HUES64 (cell line): ENCODE measurements around the gene PPP2R2B.

Experiments
- H3K27ac ChIP-seq: 2 replicates; pipeline ENCODE4 v1.7.0; 2013; ENCODE audit warnings: low read depth, low read length, inconsistent platforms
- H3K27me3 ChIP-seq: 2 replicates; pipeline ENCODE4 v1.6.1; 2013; ENCODE audit warnings: mild to moderate bottlenecking, low read length; ENCODE audit not compliant: insufficient read depth
- H3K36me3 ChIP-seq: 2 replicates; pipeline ENCODE4 v1.6.1; 2013; ENCODE audit warnings: mild to moderate bottlenecking, low read length; ENCODE audit not compliant: insufficient read depth
- H3K4me1 ChIP-seq: 2 replicates; pipeline ENCODE4 v1.6.1; 2013; ENCODE audit warnings: mild to moderate bottlenecking, low read length, moderate library complexity; ENCODE audit not compliant: insufficient read depth
- H3K4me3 ChIP-seq: 2 replicates; pipeline ENCODE4 v1.5.1; 2013; ENCODE audit warnings: mild to moderate bottlenecking, low read length, moderate library complexity
- H3K9ac ChIP-seq: 2 replicates; pipeline ENCODE4 v1.6.1; 2013; ENCODE audit warnings: mild to moderate bottlenecking, low read depth, low read length
- H3K9me3 ChIP-seq: 2 replicates; pipeline ENCODE4 v1.6.1; 2013; ENCODE audit warnings: low read depth, low read length; ENCODE audit not compliant: insufficient read depth
- WGBS: fragments of 150-250, 120-280 bp; methylation state at CpG from one replicate; pipeline ENCODE4 v1.1.7; 2013; ENCODE audit warnings: missing lambda C conversion rate; 5-methylcytosine and 5-hydroxymethylcytosine counted together

The PPP2R2B gene

DNA sequence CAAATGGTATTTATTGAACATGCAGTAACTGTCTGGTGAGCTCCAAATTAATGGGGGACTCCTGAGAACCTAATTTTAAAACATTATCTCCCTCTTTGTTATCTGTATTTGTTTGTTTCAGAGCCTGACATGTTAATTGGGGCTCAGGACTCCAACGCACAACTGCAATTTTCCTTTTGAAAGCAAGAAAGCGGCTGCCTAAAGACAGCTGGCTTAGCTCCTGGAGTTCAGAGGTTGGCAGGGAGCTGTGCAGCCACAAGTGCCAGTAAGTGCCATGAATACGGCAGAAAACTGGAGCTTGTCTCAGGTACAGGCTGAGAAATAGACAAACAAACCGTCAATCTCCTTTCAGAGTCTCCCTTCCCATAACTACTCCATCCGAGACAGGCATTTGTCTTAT is 80.9 kb downstream of the PPP2R2B start:
- 76% methylated on average over 5 of the region's 5 CpGs for WGBS
- H3K27me3 ChIP-seq, result no peaks in the 10 kb centered on the region
- peak overlapping the region; percentile 14; the same call in 1 of the 2 replicates for H3K27ac ChIP-seq

DNA sequence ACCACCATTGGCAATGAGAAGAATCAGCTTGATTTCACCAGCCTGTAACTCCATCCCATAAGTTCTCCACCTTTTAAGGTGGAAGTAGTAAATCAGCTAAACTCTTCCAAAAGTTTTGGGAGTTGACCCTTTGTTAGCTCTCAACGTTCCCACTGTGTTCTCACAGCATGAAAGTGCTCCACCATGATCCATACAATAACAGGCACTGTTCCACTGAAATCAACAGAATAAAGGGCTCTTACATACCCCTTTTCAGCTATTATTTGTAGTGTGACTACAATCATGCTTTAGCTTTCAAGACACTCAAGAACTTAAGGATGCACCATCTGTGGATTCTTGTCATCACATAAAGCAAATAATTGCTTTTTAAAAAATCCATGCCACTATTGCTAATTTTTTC is 81.6 kb downstream of the PPP2R2B start:
- no peaks in the 10 kb centered on the region for H3K27me3 ChIP-seq
- H3K4me3 ChIP-seq, result no peak overlapping the region
- H3K4me1 ChIP-seq, result peaks cover 64% of the 10 kb centered on the region
- H3K36me3 ChIP-seq, result no peaks in the 10 kb centered on the region
- 13% methylated on average over 1 of the region's 1 CpG for WGBS
- H3K9ac ChIP-seq, result no peak overlapping the region
- no peaks in the 10 kb centered on the region for H3K9me3 ChIP-seq
- H3K27ac ChIP-seq, result peak overlapping the region; percentile 29; the same call in 1 of the 2 replicates

More for the DNA sequence above, 80.9 kb downstream of the PPP2R2B start:
- Histone ChIP-seq H3K4me1 (peaks cover 64% of the 10 kb centered on the region), H3K9me3 (no peaks in the 10 kb centered on the region), H3K9ac (no peak overlapping the region), H3K36me3 (no peaks in the 10 kb centered on the region), H3K4me3 (no peak overlapping the region)

DNA sequence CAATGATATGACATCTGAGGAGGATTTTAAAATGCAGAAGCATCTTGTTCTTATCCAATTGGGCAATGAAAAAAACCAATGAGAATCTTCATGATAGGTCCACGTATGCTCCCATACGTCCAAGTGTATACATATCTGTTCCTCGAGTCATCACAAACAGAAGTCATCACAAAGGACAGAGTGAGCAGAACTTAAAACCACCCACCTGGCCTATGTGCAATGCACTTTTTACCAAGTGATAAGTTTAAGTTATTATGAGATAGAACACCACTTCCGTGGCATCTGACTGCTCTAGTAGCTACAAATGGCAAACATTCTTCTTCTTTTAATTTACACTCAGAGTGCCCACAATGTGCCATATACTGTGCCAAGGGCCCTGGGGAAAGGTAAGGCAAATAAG is 82.4 kb downstream of the PPP2R2B start:
- Histone ChIP-seq H3K4me1 (peaks cover 67% of the 10 kb centered on the region), H3K27ac (peak overlapping the region; percentile 29; the same call in 1 of the 2 replicates), H3K36me3 (no peaks in the 10 kb centered on the region), H3K9me3 (no peaks in the 10 kb centered on the region), H3K4me3 (no peak overlapping the region), H3K9ac (no peak overlapping the region), H3K27me3 (no peaks in the 10 kb centered on the region)
- 94% methylated on average over 3 of the region's 4 CpGs for WGBS

DNA sequence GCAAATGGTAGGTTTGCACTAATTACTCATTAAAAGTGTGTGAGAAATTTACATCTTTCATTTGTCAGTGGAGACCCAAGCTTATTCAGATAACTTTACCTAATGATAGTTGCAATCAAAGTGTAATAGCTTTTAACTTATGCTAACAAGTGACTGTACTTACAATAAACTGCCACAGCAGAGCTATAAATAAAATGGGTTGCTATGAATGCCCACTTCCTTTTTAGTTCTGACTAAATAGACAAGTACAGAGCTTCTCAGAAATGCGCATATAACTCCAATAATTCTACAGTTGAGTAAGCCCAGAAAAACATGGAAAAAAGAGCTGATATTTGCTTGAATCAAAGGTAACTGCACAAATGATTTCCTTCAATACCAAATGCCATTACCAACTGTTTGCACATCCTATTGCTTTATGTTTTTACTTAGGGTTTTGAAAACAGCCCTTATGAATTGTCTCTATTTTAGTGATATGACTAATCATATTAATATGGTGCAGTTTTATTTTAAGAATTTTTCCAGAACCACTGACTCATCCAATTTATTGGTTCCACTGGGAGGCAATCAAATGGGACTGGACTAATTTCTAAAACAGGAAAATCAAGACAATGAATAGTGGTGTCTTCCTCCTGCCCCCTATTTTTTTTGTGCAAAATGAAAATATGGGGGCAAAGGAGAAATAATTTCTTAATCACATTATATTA is 84.1 kb downstream of the PPP2R2B start:
- WGBS, result 80% methylated on average over 1 of the region's 1 CpG
- no peaks in the 10 kb centered on the region for H3K9me3 ChIP-seq
- no peak overlapping the region for H3K4me3 ChIP-seq
- H3K36me3 ChIP-seq, result no peaks in the 10 kb centered on the region
- no peak overlapping the region for H3K27ac ChIP-seq
- H3K4me1 ChIP-seq, result peaks cover 78% of the 10 kb centered on the region
- H3K27me3 ChIP-seq, result no peaks in the 10 kb centered on the region
- no peak overlapping the region for H3K9ac ChIP-seq

DNA sequence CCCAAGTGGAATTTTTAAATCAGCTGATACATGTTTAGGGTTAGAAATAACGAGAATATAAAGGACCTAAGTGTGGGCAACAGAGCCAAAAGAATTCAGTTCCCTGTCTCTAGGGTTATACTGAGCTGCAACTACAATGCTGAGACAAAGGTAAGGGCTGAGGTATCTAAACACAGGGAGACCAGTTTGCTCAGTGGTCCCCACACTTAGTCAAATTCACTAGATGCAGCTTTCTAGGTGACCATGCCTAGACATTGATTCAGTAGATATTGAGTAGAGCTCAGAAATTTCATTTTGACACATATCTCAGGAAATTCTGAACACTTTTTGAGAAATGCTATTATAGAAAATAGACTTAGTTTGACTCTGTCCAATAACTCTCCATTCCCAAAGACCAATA is 84.8 kb downstream of the PPP2R2B start:
- Histone ChIP-seq H3K4me3 (no peak overlapping the region), H3K27ac (no peak overlapping the region), H3K27me3 (no peaks in the 10 kb centered on the region), H3K9ac (no peak overlapping the region), H3K36me3 (no peaks in the 10 kb centered on the region), H3K4me1 (peaks cover 77% of the 10 kb centered on the region), H3K9me3 (no peaks in the 10 kb centered on the region)
- WGBS, result 83% methylated on average over 1 of the region's 1 CpG

DNA sequence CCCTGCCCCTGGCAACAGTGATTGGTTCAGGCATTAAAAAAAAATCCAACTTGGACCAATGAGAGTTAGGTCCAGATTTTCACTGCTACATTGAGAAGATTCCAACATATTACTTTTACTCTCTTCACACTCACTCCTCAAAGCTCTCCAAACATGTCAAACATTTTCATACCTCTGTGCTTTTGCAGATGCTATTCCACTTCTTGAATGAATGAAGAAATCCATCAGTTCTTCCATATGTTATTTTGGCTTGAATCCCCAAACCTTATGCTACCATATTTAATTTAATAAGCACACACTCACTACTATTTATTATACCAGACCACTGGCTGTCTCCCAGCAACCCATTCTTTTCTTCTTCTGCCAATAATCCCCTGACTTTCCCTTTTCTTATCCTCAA is 87.1 kb downstream of the PPP2R2B start:
- Histone ChIP-seq H3K4me1 (peaks cover 63% of the 10 kb centered on the region), H3K36me3 (no peaks in the 10 kb centered on the region)

DNA sequence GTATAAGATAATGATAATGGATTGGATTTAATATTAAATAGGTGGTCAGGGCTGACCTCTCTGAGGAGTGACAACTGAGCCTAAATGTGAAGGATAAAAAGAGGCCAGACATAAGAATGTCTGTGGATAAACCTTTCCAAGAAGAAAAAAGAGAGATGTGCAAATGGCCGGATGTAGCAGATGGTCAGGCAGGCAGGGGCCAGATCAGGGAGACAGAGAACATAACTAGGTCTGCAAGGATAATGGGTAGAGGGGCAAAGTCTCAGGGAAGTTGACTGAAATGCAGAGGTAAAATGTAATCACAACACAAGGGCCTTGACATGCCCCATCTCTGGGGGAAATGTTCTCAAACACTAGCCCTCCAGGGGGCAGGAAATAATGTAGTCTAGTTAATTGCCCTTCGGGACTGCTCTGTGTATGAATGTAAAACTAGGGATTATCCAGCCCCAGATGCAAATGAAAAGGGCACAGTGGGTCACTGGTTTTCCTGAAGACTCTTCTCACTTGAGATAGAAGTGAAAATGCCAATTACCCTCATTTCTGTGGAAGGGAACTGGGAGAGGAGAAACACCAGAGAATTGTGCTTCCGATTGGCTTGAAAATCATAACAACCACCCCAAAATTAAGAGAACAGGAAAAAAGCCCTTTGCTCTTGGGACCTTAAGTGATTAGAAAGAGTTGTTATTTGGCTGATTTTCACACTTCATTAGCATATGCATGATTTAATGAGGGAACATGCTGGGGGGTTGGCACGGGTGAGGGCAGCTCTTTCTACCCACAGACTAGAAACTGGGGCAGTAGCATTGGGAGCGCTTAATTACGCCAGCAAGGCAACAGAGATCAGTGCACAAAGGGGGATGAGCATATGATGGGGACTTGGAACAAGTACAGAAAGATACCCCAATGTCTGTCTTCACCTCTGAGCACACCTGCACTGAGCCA is 88.6 kb downstream of the PPP2R2B start:
- peak overlapping the region; percentile 86 for H3K27ac ChIP-seq
- no peaks in the 10 kb centered on the region for H3K27me3 ChIP-seq
- no peaks in the 10 kb centered on the region for H3K36me3 ChIP-seq
- no peak overlapping the region for H3K4me3 ChIP-seq
- 21% methylated on average over 5 of the region's 6 CpGs for WGBS
- H3K4me1 ChIP-seq, result peaks cover 51% of the 10 kb centered on the region
- H3K9ac ChIP-seq, result peak overlapping the region; percentile 51
- no peaks in the 10 kb centered on the region for H3K9me3 ChIP-seq

More for the DNA sequence above, 87.1 kb downstream of the PPP2R2B start:
- no peak overlapping the region for H3K4me3 ChIP-seq
- no peaks in the 10 kb centered on the region for H3K27me3 ChIP-seq
- H3K27ac ChIP-seq, result no peak overlapping the region
- H3K9ac ChIP-seq, result no peak overlapping the region
- no peaks in the 10 kb centered on the region for H3K9me3 ChIP-seq

DNA sequence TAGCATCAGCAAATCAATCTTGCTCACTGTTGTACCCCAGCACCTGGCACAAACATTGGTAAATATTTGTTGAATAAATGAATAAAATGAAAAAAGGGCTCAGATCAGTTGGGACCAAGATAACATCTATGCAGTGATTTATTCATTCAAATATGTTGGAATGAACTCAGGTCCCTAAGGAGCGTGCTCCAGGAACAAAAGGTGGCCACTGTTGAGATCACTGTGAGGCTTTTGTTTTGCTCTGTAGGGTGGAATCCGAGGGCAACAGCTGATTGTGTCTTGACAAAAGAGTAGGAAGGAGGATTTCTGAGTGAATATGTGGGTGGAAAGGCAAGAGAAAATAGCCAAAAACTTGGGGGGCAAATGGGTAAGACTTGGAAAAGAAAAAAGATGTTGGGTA is 89.7 kb downstream of the PPP2R2B start:
- Histone ChIP-seq H3K36me3 (no peaks in the 10 kb centered on the region), H3K4me1 (peaks cover 47% of the 10 kb centered on the region), H3K27me3 (no peaks in the 10 kb centered on the region), H3K9me3 (no peaks in the 10 kb centered on the region), H3K4me3 (peak overlapping the region; percentile 15; the same call in 1 of the 2 replicates), H3K27ac (peak overlapping the region; percentile 86), H3K9ac (peak overlapping the region; percentile 51)
- 7% methylated on average over 2 of the region's 2 CpGs for WGBS

DNA sequence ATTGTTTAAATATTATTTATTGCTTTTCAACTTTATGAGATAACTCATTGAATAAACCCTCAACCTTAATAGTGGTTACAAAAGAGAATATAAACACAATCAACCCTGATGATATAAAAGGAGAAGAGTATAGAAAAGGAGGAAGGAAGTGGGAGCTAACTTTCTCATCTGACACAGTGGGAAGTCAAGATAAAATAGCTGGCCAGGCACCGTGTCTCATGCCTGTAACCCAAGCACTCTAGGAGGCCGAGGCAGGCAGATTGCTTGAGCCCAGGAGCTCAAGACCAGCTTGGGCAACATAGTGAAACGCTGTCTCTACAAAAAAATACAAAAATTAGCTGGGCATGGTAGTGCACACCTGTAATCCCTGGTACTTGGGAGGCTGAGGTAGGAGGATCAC is 93.5 kb downstream of the PPP2R2B start:
- H3K27me3 ChIP-seq, result no peaks in the 10 kb centered on the region
- peaks cover 19% of the 10 kb centered on the region for H3K4me1 ChIP-seq
- H3K9me3 ChIP-seq, result no peaks in the 10 kb centered on the region
- WGBS, result 81% methylated on average over 3 of the region's 3 CpGs
- H3K27ac ChIP-seq, result no peak overlapping the region
- no peak overlapping the region for H3K4me3 ChIP-seq
- H3K9ac ChIP-seq, result no peak overlapping the region
- no peaks in the 10 kb centered on the region for H3K36me3 ChIP-seq

DNA sequence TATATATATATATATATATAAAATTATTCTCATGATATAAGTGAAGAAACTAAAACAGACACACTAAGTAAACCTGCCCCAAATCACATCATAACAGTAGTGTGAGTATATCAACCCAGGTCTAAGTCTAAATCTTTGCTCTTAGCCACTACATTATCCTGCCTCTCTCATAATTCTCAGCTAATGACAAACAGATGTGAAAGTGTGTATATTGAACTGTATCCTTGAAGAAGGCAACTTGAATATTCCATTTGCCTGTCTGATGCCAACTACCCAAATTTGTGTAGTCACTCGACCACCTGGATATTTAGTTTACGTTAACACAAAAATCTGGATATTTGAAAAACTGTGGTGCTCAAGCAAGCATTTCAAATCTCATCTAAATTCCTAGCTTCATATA is 97.4 kb downstream of the PPP2R2B start:
- no peak overlapping the region for H3K27ac ChIP-seq

DNA sequence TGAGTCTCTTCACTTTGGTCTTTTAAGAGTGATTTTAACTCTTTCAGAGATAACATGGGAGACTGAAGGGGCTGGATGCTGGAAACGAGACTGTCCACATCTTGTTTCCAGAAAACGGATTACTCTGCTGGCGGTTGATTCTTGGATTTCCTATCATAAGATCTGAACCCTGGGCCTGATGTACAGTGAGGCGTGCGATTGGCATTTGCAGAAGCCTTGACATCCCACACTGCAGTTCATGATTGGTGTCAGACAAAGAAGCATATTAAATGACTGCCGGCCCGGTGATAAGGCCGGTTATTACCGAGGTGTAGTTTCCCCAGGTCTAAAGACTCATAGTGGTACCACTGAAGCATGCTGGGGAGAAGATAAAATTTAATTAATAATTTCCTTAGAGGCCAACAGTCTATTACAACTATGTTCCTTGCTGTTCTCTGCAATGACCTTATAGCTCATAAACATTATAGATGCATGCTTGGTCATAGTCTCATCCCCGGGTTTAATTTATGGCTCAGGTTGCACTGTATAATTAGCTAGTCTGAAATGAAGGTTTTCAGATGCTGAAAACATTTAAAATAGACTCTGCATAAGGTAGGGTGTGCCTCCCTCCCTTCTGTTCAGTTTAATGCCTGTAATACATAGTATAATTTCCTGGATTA is 99.2 kb downstream of the PPP2R2B start:
- 93% methylated on average over 10 of the region's 10 CpGs for WGBS
- Histone ChIP-seq H3K27me3 (no peaks in the 10 kb centered on the region), H3K4me3 (no peak overlapping the region), H3K4me1 (peaks cover 9% of the 10 kb centered on the region), H3K36me3 (no peaks in the 10 kb centered on the region), H3K9me3 (0 out of 2 replicates have a peak, but pooled peaks cover 5% of the 10 kb centered on the region), H3K27ac (no peak overlapping the region), H3K9ac (no peak overlapping the region)

More for the DNA sequence above, 97.4 kb downstream of the PPP2R2B start:
- Histone ChIP-seq H3K4me3 (no peak overlapping the region), H3K36me3 (no peaks in the 10 kb centered on the region), H3K9ac (no peak overlapping the region), H3K4me1 (peaks cover 9% of the 10 kb centered on the region), H3K9me3 (no peaks in the 10 kb centered on the region), H3K27me3 (no peaks in the 10 kb centered on the region)
- WGBS, result 96% methylated on average over 2 of the region's 2 CpGs
